ENCODE results near the gene SELPLG. TPM values are rescaled to one million over a fixed set of nuclear protein-coding genes. Genes with fewer than 3 reads are reported as not detected.

SELPLG gene
- total and polyA plus RNA-seq, 8 donors, result 1.2 to 6.1 (median 3.0) TPM

DNA sequence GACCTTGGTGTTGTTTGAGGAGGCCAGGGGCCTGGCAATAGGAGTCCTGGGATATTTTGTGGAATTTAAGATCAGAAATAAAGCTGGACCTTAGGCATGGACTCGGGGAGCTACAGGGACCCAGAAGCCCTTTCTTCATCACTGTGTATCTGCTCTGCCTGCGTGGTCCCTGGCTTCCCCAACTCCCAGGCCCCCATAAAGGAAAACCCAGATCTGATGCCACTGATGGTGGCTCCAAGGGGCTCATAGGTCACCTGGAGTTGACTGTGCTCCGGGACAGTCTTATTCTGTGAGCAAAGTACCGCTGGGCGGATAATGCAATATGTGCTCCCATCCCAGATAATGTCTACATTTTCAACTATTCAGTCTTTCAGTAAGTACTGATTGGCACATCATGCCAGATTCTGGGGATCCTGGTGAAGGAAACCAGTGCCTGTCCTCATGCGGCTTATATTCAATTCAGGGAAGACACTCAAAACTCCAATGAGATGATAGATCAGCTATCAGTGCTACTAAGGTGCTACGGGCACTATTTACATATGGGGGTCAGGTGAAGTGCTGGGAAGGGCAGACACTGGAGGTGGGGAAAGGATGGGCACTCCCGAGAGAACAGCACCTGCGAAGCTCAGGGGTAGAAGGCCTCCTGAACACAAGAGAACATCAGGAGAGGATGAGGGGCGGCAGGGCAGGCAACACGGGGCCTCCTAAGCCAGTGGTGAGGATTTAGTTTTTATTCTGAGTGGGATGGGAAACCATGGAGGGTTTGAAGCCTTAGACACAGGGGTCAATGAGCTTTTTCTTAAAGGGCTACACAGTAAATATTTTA, 5.5 kb upstream of the SELPLG start:
- H3K27me3 ChIP-seq, result peaks cover 0 to 14% (median 7%) of the 10 kb centered on the region in 3 donors
- TF ChIP-seq POLR2AphosphoS5 (IDR thresholded peaks at IDR 0.05) (no peak), EP300 (IDR thresholded peaks at IDR 0.05) (no peak), POLR2A (IDR thresholded peaks at IDR 0.05) (no peak)
- TF ChIP-seq, protein P1, sequence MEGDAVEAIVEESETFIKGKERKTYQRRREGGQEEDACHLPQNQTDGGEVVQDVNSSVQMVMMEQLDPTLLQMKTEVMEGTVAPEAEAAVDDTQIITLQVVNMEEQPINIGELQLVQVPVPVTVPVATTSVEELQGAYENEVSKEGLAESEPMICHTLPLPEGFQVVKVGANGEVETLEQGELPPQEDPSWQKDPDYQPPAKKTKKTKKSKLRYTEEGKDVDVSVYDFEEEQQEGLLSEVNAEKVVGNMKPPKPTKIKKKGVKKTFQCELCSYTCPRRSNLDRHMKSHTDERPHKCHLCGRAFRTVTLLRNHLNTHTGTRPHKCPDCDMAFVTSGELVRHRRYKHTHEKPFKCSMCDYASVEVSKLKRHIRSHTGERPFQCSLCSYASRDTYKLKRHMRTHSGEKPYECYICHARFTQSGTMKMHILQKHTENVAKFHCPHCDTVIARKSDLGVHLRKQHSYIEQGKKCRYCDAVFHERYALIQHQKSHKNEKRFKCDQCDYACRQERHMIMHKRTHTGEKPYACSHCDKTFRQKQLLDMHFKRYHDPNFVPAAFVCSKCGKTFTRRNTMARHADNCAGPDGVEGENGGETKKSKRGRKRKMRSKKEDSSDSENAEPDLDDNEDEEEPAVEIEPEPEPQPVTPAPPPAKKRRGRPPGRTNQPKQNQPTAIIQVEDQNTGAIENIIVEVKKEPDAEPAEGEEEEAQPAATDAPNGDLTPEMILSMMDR (IDR thresholded peaks at IDR 0.05), result no peak
- peak overlapping the region in 3 of 5 donors; percentile 32 to 57 (median 40) for H3K27ac ChIP-seq
- no peaks in the 10 kb centered on the region for H3K36me3 ChIP-seq
- intact Hi-C loops (cut with DNase I; ENCODE audit: low total_unique reads), result no loop called here
- peaks cover 3 to 67% (median 45%) of the 10 kb centered on the region in 4 donors for H3K4me1 ChIP-seq
- no peaks in the 10 kb centered on the region for H3K9me3 ChIP-seq
- DNase-seq, result no peak
- no peak overlapping the region for H3K4me3 ChIP-seq
- 83 to 91% (median 85%) methylated on average over 11 of the region's 11 CpGs for WGBS, 5 donors

DNA sequence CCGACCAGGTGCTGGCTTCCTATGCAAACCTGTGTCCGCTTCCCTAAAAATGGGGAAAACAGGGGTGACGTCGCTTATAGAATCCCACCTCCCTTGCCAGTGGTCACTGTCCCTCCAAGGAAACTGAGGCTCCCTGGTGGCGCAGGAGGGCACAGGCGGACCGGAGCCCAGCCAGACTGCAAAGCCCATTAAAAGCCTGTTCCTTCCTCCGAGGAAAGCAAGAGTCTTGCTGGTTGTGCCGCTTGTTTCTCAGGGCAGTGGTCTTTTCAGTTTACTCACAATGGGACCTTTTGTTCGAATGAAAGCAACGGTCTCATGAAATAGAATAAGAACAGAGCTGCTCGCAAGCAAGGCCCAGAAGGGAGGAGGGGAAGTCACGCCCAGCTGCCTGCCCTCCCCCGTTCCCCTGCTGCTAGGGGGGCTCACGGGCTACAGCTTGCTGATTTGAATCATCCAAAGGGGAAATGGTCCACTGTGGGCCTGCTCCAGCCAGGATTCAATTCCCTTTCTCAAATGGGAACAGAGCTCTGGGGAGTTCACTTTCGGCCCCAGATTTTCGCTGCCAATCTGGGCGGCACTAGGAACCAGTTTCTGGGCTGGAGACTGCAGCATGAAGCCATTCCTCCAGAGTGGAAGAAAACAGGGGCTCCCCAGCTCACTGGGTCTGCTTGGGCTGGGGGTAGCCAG, 4.6 kb upstream of the SELPLG start:
- H3K27ac ChIP-seq, result peak overlapping the region in 3 of 5 donors; percentile 32 to 57 (median 40)
- TF ChIP-seq POLR2AphosphoS5 (IDR thresholded peaks at IDR 0.05) (no peak), POLR2A (IDR thresholded peaks at IDR 0.05) (no peak), EP300 (IDR thresholded peaks at IDR 0.05) (no peak)
- TF ChIP-seq, protein P1 (IDR thresholded peaks at IDR 0.05), result no peak

GRCh38 chr12:108637222-108637971, 3.7 kb upstream of the SELPLG start:
- no peak overlapping the region for H3K4me3 ChIP-seq
- H3K4me1 ChIP-seq, result peaks cover 0 to 58% (median 42%) of the 10 kb centered on the region in 4 donors
- 66 to 72% (median 68%) methylated on average over 7 of the region's 7 CpGs for WGBS, 5 donors
- intact Hi-C loops (cut with DNase I; ENCODE audit: low total_unique reads), result no loop called here
- H3K27ac ChIP-seq, result peak overlapping the region in 2 of 5 donors; percentile 32 to 57
- TF ChIP-seq POLR2AphosphoS5 (IDR thresholded peaks at IDR 0.05) (no peak), POLR2A (IDR thresholded peaks at IDR 0.05) (no peak), EP300 (IDR thresholded peaks at IDR 0.05) (no peak)
- TF ChIP-seq, protein P1 (IDR thresholded peaks at IDR 0.05), result no peak
- DNase-seq, result no peak
- H3K36me3 ChIP-seq, result no peaks in the 10 kb centered on the region
- no peaks in the 10 kb centered on the region for H3K9me3 ChIP-seq
- H3K27me3 ChIP-seq, result peaks cover 0 to 28% (median 7%) of the 10 kb centered on the region in 3 donors

More for the DNA sequence above, 4.6 kb upstream of the SELPLG start:
- Histone ChIP-seq H3K9me3 (no peaks in the 10 kb centered on the region), H3K36me3 (no peaks in the 10 kb centered on the region), H3K4me3 (peak overlapping the region in 2 of 4 donors; percentile 5 to 9), H3K27me3 (peaks cover 0 to 23% (median 7%) of the 10 kb centered on the region in 3 donors), H3K4me1 (peaks cover 0 to 62% (median 42%) of the 10 kb centered on the region in 4 donors)
- intact Hi-C loops (cut with DNase I; ENCODE audit: low total_unique reads), result no loop called here
- WGBS, 5 donors, result 26 to 36% (median 31%) methylated on average over 16 to 18 of the region's 18 CpGs
- DNase-seq, result peak; percentile 22 to 79

All from stomach (tissue), 9 donors.